ENCODE data around the gene ACBD4.

- TF ChIP-seq, protein P1, sequence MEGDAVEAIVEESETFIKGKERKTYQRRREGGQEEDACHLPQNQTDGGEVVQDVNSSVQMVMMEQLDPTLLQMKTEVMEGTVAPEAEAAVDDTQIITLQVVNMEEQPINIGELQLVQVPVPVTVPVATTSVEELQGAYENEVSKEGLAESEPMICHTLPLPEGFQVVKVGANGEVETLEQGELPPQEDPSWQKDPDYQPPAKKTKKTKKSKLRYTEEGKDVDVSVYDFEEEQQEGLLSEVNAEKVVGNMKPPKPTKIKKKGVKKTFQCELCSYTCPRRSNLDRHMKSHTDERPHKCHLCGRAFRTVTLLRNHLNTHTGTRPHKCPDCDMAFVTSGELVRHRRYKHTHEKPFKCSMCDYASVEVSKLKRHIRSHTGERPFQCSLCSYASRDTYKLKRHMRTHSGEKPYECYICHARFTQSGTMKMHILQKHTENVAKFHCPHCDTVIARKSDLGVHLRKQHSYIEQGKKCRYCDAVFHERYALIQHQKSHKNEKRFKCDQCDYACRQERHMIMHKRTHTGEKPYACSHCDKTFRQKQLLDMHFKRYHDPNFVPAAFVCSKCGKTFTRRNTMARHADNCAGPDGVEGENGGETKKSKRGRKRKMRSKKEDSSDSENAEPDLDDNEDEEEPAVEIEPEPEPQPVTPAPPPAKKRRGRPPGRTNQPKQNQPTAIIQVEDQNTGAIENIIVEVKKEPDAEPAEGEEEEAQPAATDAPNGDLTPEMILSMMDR (IDR thresholded peaks at IDR 0.05) = no peak
- no peak for TF ChIP-seq POLR2AphosphoS5 (IDR thresholded peaks at IDR 0.05; ENCODE audit: insufficient read depth in 1 of 2, low read depth in 1 of 2)
- no peak for TF ChIP-seq POLR2A (IDR thresholded peaks at IDR 0.05)
Observed at GRCh38 chr17:45175759-45176115, 40.2 kb downstream of the ACBD4 start.

Measured in vagina (tissue), 2 donors.